OCI-LY7 (cell line): ENCODE results near the gene MTURN. TPM values are rescaled to one million over a fixed set of nuclear protein-coding genes. Genes with fewer than 3 reads are reported as not detected.

Experiments
- BruUV-seq: library from RNA; stranded (reverse); fragments of 400-500 nt; replicated peaks from 2 replicates; lab custom pipeline; 2021; lab: Mats Ljungman, UMichigan
- CTCF ChIA-PET: fragments of 300-600 bp; sonication (Branson Sonifier 250); formaldehyde crosslinking; loops from one replicate; lab custom pipeline; 2022; ENCODE audit warnings: antibody characterized with exemption; ENCODE audit not compliant: unreplicated experiment; lab: Charles Lee
- POLR2A ChIA-PET: fragments of 300-600 bp; sonication (Branson Sonifier 250); formaldehyde crosslinking; loops from one replicate; lab custom pipeline; 2022; ENCODE audit warnings: antibody characterized with exemption; lab: Charles Lee
- DNase-seq: peaks from one replicate; pipeline ENCODE4 v3.0.0-alpha.2; 2015; ENCODE audit warnings: low spot score
- H2AFZ ChIP-seq: fragments of 200-600 bp; sonication (generic), shearing (Covaris generic); 2 replicates; pipeline ENCODE4 v1.6.1; 2014; ENCODE audit warnings: mild to moderate bottlenecking, antibody characterized with exemption, low read length, moderate library complexity
- H3K27ac ChIP-seq: fragments of 200-600 bp; sonication (generic); 2 replicates; pipeline ENCODE4 v1.5.1; 2014; ENCODE audit warnings: mixed run types, low read depth, mild to moderate bottlenecking, moderate library complexity, low read length, inconsistent platforms; ENCODE audit not compliant: poor library complexity, severe bottlenecking
- H3K36me3 ChIP-seq: fragments of 200-600 bp; sonication (generic); 2 replicates; pipeline ENCODE4 v1.6.1; 2014; ENCODE audit warnings: mild to moderate bottlenecking, antibody characterized with exemption, low read length, moderate library complexity, mixed read lengths; ENCODE audit not compliant: insufficient read depth
- H3K4me1 ChIP-seq: fragments of 200-600 bp; sonication (generic); 2 replicates; pipeline ENCODE4 v1.5.1; 2014; ENCODE audit warnings: mild to moderate bottlenecking, low read length; ENCODE audit not compliant: insufficient read depth, poor library complexity, severe bottlenecking
- H3K4me2 ChIP-seq: fragments of 200-600 bp; sonication (generic); 2 replicates; pipeline ENCODE4 v1.6.1; 2014; ENCODE audit warnings: mild to moderate bottlenecking, low read length
- H3K4me3 ChIP-seq: fragments of 200-600 bp; sonication (generic); 2 replicates; pipeline ENCODE4 v1.5.1; 2014; ENCODE audit warnings: mild to moderate bottlenecking, low read depth, low read length; ENCODE audit not compliant: poor library complexity, severe bottlenecking
- H3K79me2 ChIP-seq: fragments of 200-600 bp; sonication (generic); 2 replicates; pipeline ENCODE4 v1.6.1; 2016; ENCODE audit warnings: low read depth, mild to moderate bottlenecking, low read length, moderate library complexity, mixed read lengths; ENCODE audit not compliant: insufficient read depth
- H3K9me2 ChIP-seq: fragments of 200-600 bp; sonication (generic); 2 replicates; pipeline ENCODE4 v1.6.1; 2016; ENCODE audit warnings: mild to moderate bottlenecking, low read length, mixed read lengths; ENCODE audit not compliant: insufficient read depth
- H3K9me3 ChIP-seq: fragments of 200-600 bp; sonication (generic); 2 replicates; pipeline ENCODE4 v1.6.1; 2014; ENCODE audit warnings: mild to moderate bottlenecking, mixed run types, low read length, mixed read lengths
- H4K20me1 ChIP-seq: fragments of 200-600 bp; sonication (generic); 2 replicates; pipeline ENCODE4 v1.6.1; 2014; ENCODE audit warnings: mild to moderate bottlenecking, antibody characterized with exemption, low read length, moderate library complexity, mixed read lengths; ENCODE audit not compliant: insufficient read depth
- EZH2phosphoT487 ChIP-seq: fragments of 200-600 bp; sonication (generic); IDR thresholded peaks from 2 replicates; pipeline ENCODE4 v1.6.1; 2018; ENCODE audit warnings: low read depth, borderline replicate concordance, mild to moderate bottlenecking, mixed run types, antibody characterized with exemption, low read length, moderate library complexity, mixed read lengths
- intact Hi-C: fragments of 100-400 bp; cut with micrococcal nuclease; formaldehyde crosslinking; loops from one replicate; pipeline ENCODE4 v1.10.0; 2022; ENCODE audit not compliant: unreplicated experiment
- total RNA-seq, 2 experiments: library from RNA; depleted of rRNA in 1 of 2; stranded (reverse); fragments of >200 nt in 1 of 2; shearing (Covaris generic) in 1 of 2; gene quantifications; 2 replicates each; pipeline ENCODE4 v1.2.3, GENCODE V29; 2014 to 2022
- TF ChIP-seq, protein P1 (sequence below): fragments of 200-600 bp; sonication (generic); conservative IDR thresholded peaks from 2 replicates; pipeline ENCODE4 v1.5.1; 2014; ENCODE audit warnings: mild to moderate bottlenecking, antibody characterized with exemption, low read length, moderate library complexity, mixed read lengths

MTURN gene
- total RNA-seq, 2 experiments from 2014 or later: 2.9 to 4.1 TPM

DNA sequence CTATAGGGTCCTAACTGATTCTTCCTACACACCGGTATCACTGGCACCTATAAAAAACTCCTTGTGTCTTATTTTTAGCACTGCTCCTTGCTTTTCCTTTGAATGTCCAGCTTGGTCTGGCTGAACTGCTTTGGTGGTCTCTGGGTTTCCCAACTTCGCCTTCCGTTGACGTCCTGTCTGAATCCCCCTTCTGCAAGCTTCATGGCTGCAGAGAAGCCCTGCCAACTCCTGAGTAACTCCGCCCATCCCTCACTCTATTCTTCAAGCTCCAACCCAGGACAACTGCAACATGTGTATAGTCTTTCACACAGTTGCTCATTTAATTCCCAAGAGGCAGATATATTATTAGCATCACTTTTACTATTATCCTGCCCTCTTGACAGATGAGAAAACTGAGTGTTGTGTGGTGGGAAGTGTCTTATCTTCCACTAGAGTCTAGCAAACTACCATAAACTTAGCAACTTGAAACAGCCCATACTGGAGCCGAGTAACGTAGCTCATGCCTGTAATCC, 40.9 kb downstream of the MTURN start:
- Histone ChIP-seq H3K79me2 (no peaks in the 10 kb centered on the region), H3K9me3 (no peaks in the 10 kb centered on the region), H3K9me2 (no peaks in the 10 kb centered on the region), H2AFZ (no peak overlapping the region), H4K20me1 (no peaks in the 10 kb centered on the region), H3K36me3 (no peaks in the 10 kb centered on the region), H3K27ac (no peak overlapping the region), H3K4me3 (no peak overlapping the region), H3K4me1 (peaks cover 28% of the 10 kb centered on the region), H3K4me2 (no peak overlapping the region)
- intact Hi-C loops: no loop called here
- BruUV-seq: no TSS peak
- POLR2A ChIA-PET: interaction anchor here (1.3 to 1.4 kb wide), 2 partner anchors 12 to 18 kb away, joined by 4 to 5 read pairs; no protein-coding TSS in a partner anchor
- TF ChIP-seq, protein P1, sequence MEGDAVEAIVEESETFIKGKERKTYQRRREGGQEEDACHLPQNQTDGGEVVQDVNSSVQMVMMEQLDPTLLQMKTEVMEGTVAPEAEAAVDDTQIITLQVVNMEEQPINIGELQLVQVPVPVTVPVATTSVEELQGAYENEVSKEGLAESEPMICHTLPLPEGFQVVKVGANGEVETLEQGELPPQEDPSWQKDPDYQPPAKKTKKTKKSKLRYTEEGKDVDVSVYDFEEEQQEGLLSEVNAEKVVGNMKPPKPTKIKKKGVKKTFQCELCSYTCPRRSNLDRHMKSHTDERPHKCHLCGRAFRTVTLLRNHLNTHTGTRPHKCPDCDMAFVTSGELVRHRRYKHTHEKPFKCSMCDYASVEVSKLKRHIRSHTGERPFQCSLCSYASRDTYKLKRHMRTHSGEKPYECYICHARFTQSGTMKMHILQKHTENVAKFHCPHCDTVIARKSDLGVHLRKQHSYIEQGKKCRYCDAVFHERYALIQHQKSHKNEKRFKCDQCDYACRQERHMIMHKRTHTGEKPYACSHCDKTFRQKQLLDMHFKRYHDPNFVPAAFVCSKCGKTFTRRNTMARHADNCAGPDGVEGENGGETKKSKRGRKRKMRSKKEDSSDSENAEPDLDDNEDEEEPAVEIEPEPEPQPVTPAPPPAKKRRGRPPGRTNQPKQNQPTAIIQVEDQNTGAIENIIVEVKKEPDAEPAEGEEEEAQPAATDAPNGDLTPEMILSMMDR: no peak
- TF ChIP-seq EZH2phosphoT487: no peak
- CTCF ChIA-PET: no interaction called here
- DNase-seq: no peak

- DNase-seq: peak; percentile 48
- Histone ChIP-seq H2AFZ (peak overlapping the region; percentile 16; the same call in 1 of the 2 replicates), H3K9me3 (no peaks in the 10 kb centered on the region), H3K4me1 (peaks cover 28% of the 10 kb centered on the region), H3K36me3 (no peaks in the 10 kb centered on the region), H4K20me1 (no peaks in the 10 kb centered on the region), H3K9me2 (no peaks in the 10 kb centered on the region), H3K79me2 (no peaks in the 10 kb centered on the region), H3K27ac (no peak overlapping the region), H3K4me3 (no peak overlapping the region), H3K4me2 (peak overlapping the region; percentile 7; the same call in 1 of the 2 replicates)
- intact Hi-C loops: no loop called here
- ChIA-PET POLR2A (interaction anchor here (0.5 to 1.4 kb wide), 2 partner anchors 17 to 218 kb away, joined by 4 to 5 read pairs; no protein-coding TSS in a partner anchor), CTCF (no interaction called here)
- no peak for TF ChIP-seq EZH2phosphoT487
- TF ChIP-seq, protein P1: no peak
- no TSS peak for BruUV-seq
Observed at GRCh38 chr7:30176463-30177109, 41.8 kb downstream of the MTURN start.

DNA sequence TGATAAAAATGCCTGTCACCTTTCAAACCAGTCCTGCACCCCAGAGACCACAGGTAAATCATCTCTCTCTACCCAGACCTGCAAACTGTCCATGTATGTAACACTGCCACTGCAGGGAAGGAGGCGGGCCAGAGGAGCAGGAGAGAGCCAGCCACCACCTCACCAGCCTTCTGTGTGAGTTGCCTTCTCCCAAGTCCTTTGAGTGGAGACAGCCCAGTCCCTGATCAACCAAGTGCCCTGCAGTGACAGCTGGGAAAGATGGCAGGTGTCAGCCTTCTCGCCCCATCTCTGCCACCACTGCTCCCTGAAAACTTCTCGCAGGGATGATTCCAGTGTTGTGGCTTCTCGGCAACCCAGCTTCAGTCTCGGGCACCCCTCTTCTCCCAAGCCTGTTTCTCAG, 42.4 kb downstream of the MTURN start:
- CTCF ChIA-PET: no interaction called here
- Histone ChIP-seq H3K36me3 (no peaks in the 10 kb centered on the region), H3K9me3 (no peaks in the 10 kb centered on the region), H4K20me1 (no peaks in the 10 kb centered on the region), H3K79me2 (no peaks in the 10 kb centered on the region), H3K4me3 (no peak overlapping the region), H3K4me1 (peaks cover 28% of the 10 kb centered on the region), H3K9me2 (no peaks in the 10 kb centered on the region), H3K27ac (no peak overlapping the region), H3K4me2 (no peak overlapping the region), H2AFZ (peak overlapping the region; percentile 16; the same call in 1 of the 2 replicates)
- BruUV-seq: no TSS peak
- intact Hi-C loops: no loop called here
- TF ChIP-seq, protein P1: no peak
- no peak for TF ChIP-seq EZH2phosphoT487
- POLR2A ChIA-PET: interaction anchor here (0.5 to 1.4 kb wide), 3 partner anchors 14 to 217 kb away, joined by 4 to 5 read pairs (median 5); no protein-coding TSS in a partner anchor
- DNase-seq: no peak
